ENCODE data around the gene ZDHHC1.

Gene ZDHHC1

GRCh38 chr16:67447508-67448076 is 31.3 kb upstream of the ZDHHC1 start:
- no peak for DNase-seq (ENCODE audit: low spot score)

- DNase-seq (ENCODE audit: low spot score): no peak
Observed at GRCh38 chr16:67446968-67447507, 30.8 kb upstream of the ZDHHC1 start.

GRCh38 chr16:67445913-67446907 is 29.9 kb upstream of the ZDHHC1 start:
- DNase-seq (ENCODE audit: low spot score): no peak

GRCh38 chr16:67445441-67445912 is 29.2 kb upstream of the ZDHHC1 start:
- no peak for DNase-seq (ENCODE audit: low spot score)

GRCh38 chr16:67445126-67445426 is 28.8 kb upstream of the ZDHHC1 start:
- no peak for DNase-seq (ENCODE audit: low spot score)

- no peak for DNase-seq (ENCODE audit: low spot score)
Observed at GRCh38 chr16:67444259-67445125, 28.2 kb upstream of the ZDHHC1 start.

- no peak for DNase-seq (ENCODE audit: low spot score)
Observed at GRCh38 chr16:67443265-67443664, 27.0 kb upstream of the ZDHHC1 start.

- no peak for DNase-seq (ENCODE audit: low spot score)
Observed at GRCh38 chr16:67442581-67443255, 26.4 kb upstream of the ZDHHC1 start.

- no peak for DNase-seq (ENCODE audit: low spot score)
Observed at GRCh38 chr16:67441907-67442306, 25.6 kb upstream of the ZDHHC1 start.

GRCh38 chr16:67441271-67441753 is 25.0 kb upstream of the ZDHHC1 start:
- peak; percentile 51 for DNase-seq (ENCODE audit: low spot score)

GRCh38 chr16:67438824-67439393 is 22.6 kb upstream of the ZDHHC1 start:
- no peak for DNase-seq (ENCODE audit: low spot score)

- no peak for DNase-seq (ENCODE audit: low spot score)
Observed at GRCh38 chr16:67438098-67438791, 22.0 kb upstream of the ZDHHC1 start.

- DNase-seq (ENCODE audit: low spot score): no peak
Observed at GRCh38 chr16:67437513-67437912, 21.2 kb upstream of the ZDHHC1 start.

GRCh38 chr16:67436640-67437193 is 20.4 kb upstream of the ZDHHC1 start:
- no peak for DNase-seq (ENCODE audit: low spot score)

GRCh38 chr16:67435758-67436164 is 19.5 kb upstream of the ZDHHC1 start:
- DNase-seq (ENCODE audit: low spot score): no peak

- DNase-seq (ENCODE audit: low spot score): no peak
Observed at GRCh38 chr16:67433131-67433719, 16.9 kb upstream of the ZDHHC1 start.

- DNase-seq (ENCODE audit: low spot score): no peak
Observed at GRCh38 chr16:67432506-67432890, 16.2 kb upstream of the ZDHHC1 start.

- DNase-seq (ENCODE audit: low spot score): no peak
Observed at GRCh38 chr16:67431775-67432505, 15.7 kb upstream of the ZDHHC1 start.
